ENCODE results near the gene FSHR. TPM values are rescaled to one million over a fixed set of nuclear protein-coding genes. Genes with fewer than 3 reads are reported as not detected.

The FSHR gene
- total RNA-seq, 1 experiment from 2014 or later: not detected

DNA sequence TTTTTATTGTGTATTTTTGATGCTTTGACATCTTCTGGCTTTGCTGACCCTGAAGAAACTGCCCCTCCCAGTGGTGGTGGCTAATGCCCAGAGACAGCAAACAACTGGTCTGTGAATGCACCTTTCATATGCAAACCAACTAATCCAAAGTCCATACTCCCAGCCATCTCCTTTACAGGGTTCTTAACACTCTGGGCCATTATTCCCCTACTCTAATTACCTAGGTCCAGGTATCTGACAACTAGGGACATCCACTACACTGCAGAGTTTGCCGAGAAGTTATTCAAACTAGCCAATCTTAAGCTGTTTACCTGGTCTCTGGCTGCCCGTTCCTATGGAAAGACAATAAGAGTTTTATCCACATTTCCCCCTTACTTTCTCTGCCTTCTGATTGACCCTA, 73.6 kb downstream of the FSHR start:
- H3K27ac ChIP-seq: no peak overlapping the region
- no peaks in the 10 kb centered on the region for H3K79me2 ChIP-seq (ENCODE audit: low read depth)
- no peaks in the 10 kb centered on the region for H3K4me1 ChIP-seq (replicated peaks; ENCODE audit: insufficient read depth)
- H3K9me3 ChIP-seq (ENCODE audit: insufficient read depth, low read depth): no peaks in the 10 kb centered on the region
- H3F3A ChIP-seq (ENCODE audit: insufficient read depth, low read depth): no peaks in the 10 kb centered on the region
- BruUV-seq (replicated peaks): no TSS peak
- no peaks in the 10 kb centered on the region for H4K20me1 ChIP-seq (ENCODE audit: insufficient read depth)
- no peak for TF ChIP-seq EZH2 (IDR thresholded peaks at IDR 0.05; ENCODE audit: low read depth)
- TF ChIP-seq, protein P1, sequence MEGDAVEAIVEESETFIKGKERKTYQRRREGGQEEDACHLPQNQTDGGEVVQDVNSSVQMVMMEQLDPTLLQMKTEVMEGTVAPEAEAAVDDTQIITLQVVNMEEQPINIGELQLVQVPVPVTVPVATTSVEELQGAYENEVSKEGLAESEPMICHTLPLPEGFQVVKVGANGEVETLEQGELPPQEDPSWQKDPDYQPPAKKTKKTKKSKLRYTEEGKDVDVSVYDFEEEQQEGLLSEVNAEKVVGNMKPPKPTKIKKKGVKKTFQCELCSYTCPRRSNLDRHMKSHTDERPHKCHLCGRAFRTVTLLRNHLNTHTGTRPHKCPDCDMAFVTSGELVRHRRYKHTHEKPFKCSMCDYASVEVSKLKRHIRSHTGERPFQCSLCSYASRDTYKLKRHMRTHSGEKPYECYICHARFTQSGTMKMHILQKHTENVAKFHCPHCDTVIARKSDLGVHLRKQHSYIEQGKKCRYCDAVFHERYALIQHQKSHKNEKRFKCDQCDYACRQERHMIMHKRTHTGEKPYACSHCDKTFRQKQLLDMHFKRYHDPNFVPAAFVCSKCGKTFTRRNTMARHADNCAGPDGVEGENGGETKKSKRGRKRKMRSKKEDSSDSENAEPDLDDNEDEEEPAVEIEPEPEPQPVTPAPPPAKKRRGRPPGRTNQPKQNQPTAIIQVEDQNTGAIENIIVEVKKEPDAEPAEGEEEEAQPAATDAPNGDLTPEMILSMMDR (conservative IDR thresholded peaks at IDR 0.05): no peak
- no peaks in the 10 kb centered on the region for H3K27me3 ChIP-seq (ENCODE audit: insufficient read depth, low read depth)
- no peak overlapping the region for H2AFZ ChIP-seq
- intact Hi-C loops (cut with micrococcal nuclease; ENCODE audit: unreplicated experiment): no loop called here
- H3K9me2 ChIP-seq (ENCODE audit: insufficient read depth): no peaks in the 10 kb centered on the region
- no peaks in the 10 kb centered on the region for H3K36me3 ChIP-seq (ENCODE audit: low read depth)
- ChIA-PET POLR2A (ENCODE audit: unreplicated experiment) (no interaction called here), CTCF (no interaction called here)
- DNase-seq: no peak
- H3K4me2 ChIP-seq: no peak overlapping the region
- no peak overlapping the region for H3K4me3 ChIP-seq

DNA sequence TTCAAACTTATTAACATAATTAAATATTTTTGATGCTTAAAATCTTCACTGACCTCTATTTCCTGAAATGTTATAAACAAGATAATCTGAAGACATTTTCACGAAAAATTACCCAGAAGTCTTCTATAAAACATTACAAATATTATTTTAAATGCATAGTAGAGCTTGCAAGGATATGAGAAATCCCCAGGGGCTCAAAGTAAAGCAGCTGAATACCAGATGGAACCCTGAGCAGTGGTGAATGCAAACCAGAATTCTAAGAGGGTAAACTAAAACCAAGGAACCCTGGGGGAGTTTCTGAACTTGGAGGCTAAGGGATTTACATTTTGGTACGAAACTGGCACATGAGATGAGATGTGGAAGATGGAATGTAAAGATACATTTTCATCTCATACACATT, 83.6 kb downstream of the FSHR start:
- Histone ChIP-seq H3F3A (ENCODE audit: insufficient read depth, low read depth) (no peaks in the 10 kb centered on the region), H4K20me1 (ENCODE audit: insufficient read depth) (no peaks in the 10 kb centered on the region), H3K4me1 (replicated peaks; ENCODE audit: insufficient read depth) (no peaks in the 10 kb centered on the region), H3K27ac (no peak overlapping the region), H3K4me3 (no peak overlapping the region), H3K9me3 (ENCODE audit: insufficient read depth, low read depth) (no peaks in the 10 kb centered on the region), H3K4me2 (no peak overlapping the region), H2AFZ (no peak overlapping the region), H3K79me2 (ENCODE audit: low read depth) (no peaks in the 10 kb centered on the region), H3K9me2 (ENCODE audit: insufficient read depth) (0 out of 2 replicates have a peak, but pooled peaks cover 4% of the 10 kb centered on the region), H3K36me3 (ENCODE audit: low read depth) (no peaks in the 10 kb centered on the region), H3K27me3 (ENCODE audit: insufficient read depth, low read depth) (no peaks in the 10 kb centered on the region)
- ChIA-PET POLR2A (ENCODE audit: unreplicated experiment) (no interaction called here), CTCF (no interaction called here)
- BruUV-seq (replicated peaks): no TSS peak
- no peak for DNase-seq
- TF ChIP-seq EZH2 (IDR thresholded peaks at IDR 0.05; ENCODE audit: low read depth): no peak
- TF ChIP-seq, protein P1 (conservative IDR thresholded peaks at IDR 0.05): no peak
- intact Hi-C loops (cut with micrococcal nuclease; ENCODE audit: unreplicated experiment): no loop called here

DNA sequence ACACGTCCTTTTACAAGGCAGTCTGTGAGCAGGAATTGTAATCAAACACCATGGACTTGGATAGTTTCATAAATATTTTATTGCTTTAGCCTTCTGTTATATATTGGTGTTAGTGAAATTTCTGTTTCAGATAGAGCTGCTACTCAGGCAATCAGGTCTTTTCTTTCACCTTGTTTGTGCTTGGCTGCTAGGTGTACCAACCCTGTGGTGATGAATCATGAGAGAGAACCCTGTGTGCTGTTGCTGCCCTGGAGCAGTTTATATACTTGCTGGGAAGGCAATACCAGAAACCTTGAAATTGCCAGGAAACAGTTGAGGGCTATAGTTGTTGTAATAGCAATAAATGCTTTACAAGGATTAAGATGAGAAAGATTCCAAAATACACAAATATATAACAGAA, 84.5 kb downstream of the FSHR start:
- Histone ChIP-seq H3K36me3 (ENCODE audit: low read depth) (no peaks in the 10 kb centered on the region), H3F3A (ENCODE audit: insufficient read depth, low read depth) (no peaks in the 10 kb centered on the region), H3K27me3 (ENCODE audit: insufficient read depth, low read depth) (no peaks in the 10 kb centered on the region), H2AFZ (no peak overlapping the region), H3K79me2 (ENCODE audit: low read depth) (no peaks in the 10 kb centered on the region), H3K9me2 (ENCODE audit: insufficient read depth) (0 out of 2 replicates have a peak, but pooled peaks cover 2% of the 10 kb centered on the region), H3K9me3 (ENCODE audit: insufficient read depth, low read depth) (no peaks in the 10 kb centered on the region), H3K27ac (no peak overlapping the region), H3K4me2 (no peak overlapping the region), H4K20me1 (ENCODE audit: insufficient read depth) (no peaks in the 10 kb centered on the region), H3K4me3 (no peak overlapping the region), H3K4me1 (replicated peaks; ENCODE audit: insufficient read depth) (no peaks in the 10 kb centered on the region)
- no TSS peak for BruUV-seq (replicated peaks)
- no peak for TF ChIP-seq EZH2 (IDR thresholded peaks at IDR 0.05; ENCODE audit: low read depth)
- TF ChIP-seq, protein P1 (conservative IDR thresholded peaks at IDR 0.05): no peak
- ChIA-PET POLR2A (ENCODE audit: unreplicated experiment) (no interaction called here), CTCF (no interaction called here)
- intact Hi-C loops (cut with micrococcal nuclease; ENCODE audit: unreplicated experiment): no loop called here
- no peak for DNase-seq

Measured in PC-9 (cell line).